ENCODE results near the gene ASCL3. TPM values are rescaled to one million over a fixed set of nuclear protein-coding genes. Genes with fewer than 3 reads are reported as not detected.

ASCL3 gene
- polyA plus RNA-seq, 2 donors, result not detected

GRCh38 chr11:8932564-8933180, 10.1 kb downstream of the ASCL3 start, which contains the start of gene C11orf16:
C11orf16 (minus strand) TSS chr11:8932947; CDS start chr11:8932308, 639 bp downstream.
- no peak within 1 kb of the TSS for H3K4me3 ChIP-seq (ENCODE audit: low read depth in 1 of 2, low read length in 2 of 2)
- H3K9me3 ChIP-seq (ENCODE audit: control insufficient read depth in 2 of 2, insufficient read depth in 1 of 2, low read depth in 1 of 2, low read length in 1 of 2), result no peaks in the 10 kb centered on the region
- H3K36me3 ChIP-seq (ENCODE audit: control insufficient read depth in 2 of 2, insufficient read depth in 2 of 2, low read length in 1 of 2), result no peaks in the 10 kb centered on the region
- H3K4me1 ChIP-seq (ENCODE audit: control insufficient read depth in 2 of 2, insufficient read depth in 2 of 2, low read length in 1 of 2), result peaks cover 0 to 6% of the 10 kb centered on the region in 2 donors
- no peaks in the 10 kb centered on the region for H3K27me3 ChIP-seq (ENCODE audit: control insufficient read depth in 1 of 2, insufficient read depth in 2 of 2, low read length in 2 of 2)
- no peak within 1 kb of the TSS for H3K27ac ChIP-seq (ENCODE audit: low read depth in 2 of 2, low read length in 1 of 2)
- WGBS, 2 donors, result 77 to 86% methylated on average over 12 of the region's 12 CpGs

GRCh38 chr11:8930456-8931175, 12.2 kb downstream of the ASCL3 start:
- peaks cover 0 to 3% of the 10 kb centered on the region in 2 donors for H3K36me3 ChIP-seq (ENCODE audit: control insufficient read depth in 2 of 2, insufficient read depth in 2 of 2, low read length in 1 of 2)
- no peak overlapping the region for H3K4me3 ChIP-seq (ENCODE audit: low read depth in 1 of 2, low read length in 2 of 2)
- H3K9me3 ChIP-seq (ENCODE audit: control insufficient read depth in 2 of 2, insufficient read depth in 1 of 2, low read depth in 1 of 2, low read length in 1 of 2), result no peaks in the 10 kb centered on the region
- H3K4me1 ChIP-seq (ENCODE audit: control insufficient read depth in 2 of 2, insufficient read depth in 2 of 2, low read length in 1 of 2), result peaks cover 0 to 6% of the 10 kb centered on the region in 2 donors
- 95% methylated on average over 12 of the region's 12 CpGs for WGBS, 2 donors
- H3K27ac ChIP-seq (ENCODE audit: low read depth in 2 of 2, low read length in 1 of 2), result no peak overlapping the region
- no peaks in the 10 kb centered on the region for H3K27me3 ChIP-seq (ENCODE audit: control insufficient read depth in 1 of 2, insufficient read depth in 2 of 2, low read length in 2 of 2)

- H3K9me3 ChIP-seq (ENCODE audit: control insufficient read depth in 2 of 2, insufficient read depth in 1 of 2, low read depth in 1 of 2, low read length in 1 of 2), result no peaks in the 10 kb centered on the region
- H3K36me3 ChIP-seq (ENCODE audit: control insufficient read depth in 2 of 2, insufficient read depth in 2 of 2, low read length in 1 of 2), result peaks cover 0 to 3% of the 10 kb centered on the region in 2 donors
- peaks cover 0 to 6% of the 10 kb centered on the region in 2 donors for H3K4me1 ChIP-seq (ENCODE audit: control insufficient read depth in 2 of 2, insufficient read depth in 2 of 2, low read length in 1 of 2)
- WGBS, 2 donors, result 60 to 67% methylated on average over 9 of the region's 9 CpGs
- H3K27me3 ChIP-seq (ENCODE audit: control insufficient read depth in 1 of 2, insufficient read depth in 2 of 2, low read length in 2 of 2), result no peaks in the 10 kb centered on the region
- H3K27ac ChIP-seq (ENCODE audit: low read depth in 2 of 2, low read length in 1 of 2), result no peak overlapping the region
- no peak overlapping the region for H3K4me3 ChIP-seq (ENCODE audit: low read depth in 1 of 2, low read length in 2 of 2)
Measured at GRCh38 chr11:8928981-8929615, 13.7 kb downstream of the ASCL3 start.

GRCh38 chr11:8928205-8928604, 14.6 kb downstream of the ASCL3 start:
- H3K27me3 ChIP-seq (ENCODE audit: control insufficient read depth in 1 of 2, insufficient read depth in 2 of 2, low read length in 2 of 2), result no peaks in the 10 kb centered on the region
- no peaks in the 10 kb centered on the region for H3K9me3 ChIP-seq (ENCODE audit: control insufficient read depth in 2 of 2, insufficient read depth in 1 of 2, low read depth in 1 of 2, low read length in 1 of 2)
- no peak overlapping the region for H3K27ac ChIP-seq (ENCODE audit: low read depth in 2 of 2, low read length in 1 of 2)
- peaks cover 0 to 3% of the 10 kb centered on the region in 2 donors for H3K36me3 ChIP-seq (ENCODE audit: control insufficient read depth in 2 of 2, insufficient read depth in 2 of 2, low read length in 1 of 2)
- H3K4me3 ChIP-seq (ENCODE audit: low read depth in 1 of 2, low read length in 2 of 2), result no peak overlapping the region
- H3K4me1 ChIP-seq (ENCODE audit: control insufficient read depth in 2 of 2, insufficient read depth in 2 of 2, low read length in 1 of 2), result peaks cover 0 to 6% of the 10 kb centered on the region in 2 donors
- WGBS, 2 donors, result 65 to 74% methylated on average over 4 of the region's 4 CpGs

- WGBS, 2 donors, result 77 to 83% methylated on average over 5 of the region's 5 CpGs
- Histone ChIP-seq H3K4me1 (ENCODE audit: control insufficient read depth in 2 of 2, insufficient read depth in 2 of 2, low read length in 1 of 2) (peaks cover 0 to 6% of the 10 kb centered on the region in 2 donors), H3K4me3 (ENCODE audit: low read depth in 1 of 2, low read length in 2 of 2) (no peak overlapping the region), H3K9me3 (ENCODE audit: control insufficient read depth in 2 of 2, insufficient read depth in 1 of 2, low read depth in 1 of 2, low read length in 1 of 2) (no peaks in the 10 kb centered on the region), H3K27ac (ENCODE audit: low read depth in 2 of 2, low read length in 1 of 2) (no peak overlapping the region), H3K36me3 (ENCODE audit: control insufficient read depth in 2 of 2, insufficient read depth in 2 of 2, low read length in 1 of 2) (peaks cover 3 to 6% of the 10 kb centered on the region in 2 donors), H3K27me3 (ENCODE audit: control insufficient read depth in 1 of 2, insufficient read depth in 2 of 2, low read length in 2 of 2) (no peaks in the 10 kb centered on the region)
Measured at GRCh38 chr11:8927233-8927632, 15.6 kb downstream of the ASCL3 start.

GRCh38 chr11:8926236-8926635, 16.6 kb downstream of the ASCL3 start:
- Histone ChIP-seq H3K27me3 (ENCODE audit: control insufficient read depth in 1 of 2, insufficient read depth in 2 of 2, low read length in 2 of 2) (no peaks in the 10 kb centered on the region), H3K27ac (ENCODE audit: low read depth in 2 of 2, low read length in 1 of 2) (no peak overlapping the region), H3K36me3 (ENCODE audit: control insufficient read depth in 2 of 2, insufficient read depth in 2 of 2, low read length in 1 of 2) (peaks cover 5 to 6% of the 10 kb centered on the region in 2 donors), H3K9me3 (ENCODE audit: control insufficient read depth in 2 of 2, insufficient read depth in 1 of 2, low read depth in 1 of 2, low read length in 1 of 2) (no peaks in the 10 kb centered on the region), H3K4me1 (ENCODE audit: control insufficient read depth in 2 of 2, insufficient read depth in 2 of 2, low read length in 1 of 2) (peaks cover 0 to 4% of the 10 kb centered on the region in 2 donors), H3K4me3 (ENCODE audit: low read depth in 1 of 2, low read length in 2 of 2) (no peak overlapping the region)
- 93 to 96% methylated on average over 5 of the region's 5 CpGs for WGBS, 2 donors

GRCh38 chr11:8925711-8926110, 17.1 kb downstream of the ASCL3 start:
- H3K36me3 ChIP-seq (ENCODE audit: control insufficient read depth in 2 of 2, insufficient read depth in 2 of 2, low read length in 1 of 2), result peaks cover 5 to 6% of the 10 kb centered on the region in 2 donors
- H3K27ac ChIP-seq (ENCODE audit: low read depth in 2 of 2, low read length in 1 of 2), result no peak overlapping the region
- no peaks in the 10 kb centered on the region for H3K9me3 ChIP-seq (ENCODE audit: control insufficient read depth in 2 of 2, insufficient read depth in 1 of 2, low read depth in 1 of 2, low read length in 1 of 2)
- H3K4me3 ChIP-seq (ENCODE audit: low read depth in 1 of 2, low read length in 2 of 2), result no peak overlapping the region
- 94 to 95% methylated on average over 5 of the region's 5 CpGs for WGBS, 2 donors
- H3K4me1 ChIP-seq (ENCODE audit: control insufficient read depth in 2 of 2, insufficient read depth in 2 of 2, low read length in 1 of 2), result peaks cover 0 to 4% of the 10 kb centered on the region in 2 donors
- no peaks in the 10 kb centered on the region for H3K27me3 ChIP-seq (ENCODE audit: control insufficient read depth in 1 of 2, insufficient read depth in 2 of 2, low read length in 2 of 2)

- Histone ChIP-seq H3K36me3 (ENCODE audit: control insufficient read depth in 2 of 2, insufficient read depth in 2 of 2, low read length in 1 of 2) (peaks cover 6 to 8% of the 10 kb centered on the region in 2 donors), H3K9me3 (ENCODE audit: control insufficient read depth in 2 of 2, insufficient read depth in 1 of 2, low read depth in 1 of 2, low read length in 1 of 2) (no peaks in the 10 kb centered on the region), H3K27me3 (ENCODE audit: control insufficient read depth in 1 of 2, insufficient read depth in 2 of 2, low read length in 2 of 2) (no peaks in the 10 kb centered on the region), H3K4me3 (ENCODE audit: low read depth in 1 of 2, low read length in 2 of 2) (no peak overlapping the region), H3K27ac (ENCODE audit: low read depth in 2 of 2, low read length in 1 of 2) (no peak overlapping the region), H3K4me1 (ENCODE audit: control insufficient read depth in 2 of 2, insufficient read depth in 2 of 2, low read length in 1 of 2) (no peaks in the 10 kb centered on the region)
- WGBS, 2 donors, result 93% methylated on average over 5 of the region's 5 CpGs
Measured at GRCh38 chr11:8922691-8923090, 20.1 kb downstream of the ASCL3 start.

- 52 to 63% methylated on average over 5 of the region's 5 CpGs for WGBS, 2 donors
Measured at GRCh38 chr11:8917157-8917825, 25.5 kb downstream of the ASCL3 start.

More at GRCh38 chr11:8917157-8917825, 25.5 kb downstream of the ASCL3 start:
- Histone ChIP-seq H3K4me1 (ENCODE audit: control insufficient read depth in 2 of 2, insufficient read depth in 2 of 2, low read length in 1 of 2) (no peaks in the 10 kb centered on the region), H3K36me3 (ENCODE audit: control insufficient read depth in 2 of 2, insufficient read depth in 2 of 2, low read length in 1 of 2) (peaks cover under 1 to 5% of the 10 kb centered on the region in 2 donors), H3K9me3 (ENCODE audit: control insufficient read depth in 2 of 2, insufficient read depth in 1 of 2, low read depth in 1 of 2, low read length in 1 of 2) (no peaks in the 10 kb centered on the region), H3K4me3 (ENCODE audit: low read depth in 1 of 2, low read length in 2 of 2) (no peak overlapping the region), H3K27me3 (ENCODE audit: control insufficient read depth in 1 of 2, insufficient read depth in 2 of 2, low read length in 2 of 2) (no peaks in the 10 kb centered on the region), H3K27ac (ENCODE audit: low read depth in 2 of 2, low read length in 1 of 2) (peak overlapping the region in 1 of 2 donors; percentile 21)
